SH-SY5Y (cell line): ENCODE measurements around the gene CALHM5.

ENCODE experiments used
- GATA2 ChIP-seq: IDR thresholded peaks from 2 replicates; pipeline ENCODE4 v1.6.1; 2011; ENCODE audit warnings: mild to moderate bottlenecking, low read depth, low read length
- GATA3 ChIP-seq: IDR thresholded peaks from 2 replicates; pipeline ENCODE4 v1.6.1; 2011; ENCODE audit warnings: low read depth, mild to moderate bottlenecking, low read length, moderate library complexity

The CALHM5 gene

DNA sequence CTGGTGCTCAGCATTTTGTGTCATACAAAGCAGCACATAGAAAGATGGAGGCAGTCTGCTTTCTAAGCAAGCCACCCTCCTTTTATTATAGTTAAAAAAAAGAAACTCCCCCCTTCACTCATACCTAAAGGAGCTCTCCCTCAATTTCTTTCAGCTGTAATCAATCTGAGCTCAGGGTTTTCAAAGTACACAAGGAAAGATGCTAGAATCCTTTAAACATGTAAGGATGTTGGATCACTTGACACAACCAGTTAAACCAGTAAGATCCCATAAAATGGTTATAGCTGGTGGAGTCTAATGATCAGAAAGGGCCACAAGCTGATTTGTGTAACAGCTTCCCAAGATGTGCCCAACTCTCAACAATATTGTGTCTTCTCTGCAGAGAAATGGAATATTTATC, 42.0 kb downstream of the CALHM5 start, which contains the start of gene CALHM4:
CALHM4 (plus strand) TSS at position 301 of the 400 bp plus-strand sequence; CDS start at position 344, 43 bp downstream.
- TF ChIP-seq GATA2: no peak
- TF ChIP-seq GATA3: no peak

DNA sequence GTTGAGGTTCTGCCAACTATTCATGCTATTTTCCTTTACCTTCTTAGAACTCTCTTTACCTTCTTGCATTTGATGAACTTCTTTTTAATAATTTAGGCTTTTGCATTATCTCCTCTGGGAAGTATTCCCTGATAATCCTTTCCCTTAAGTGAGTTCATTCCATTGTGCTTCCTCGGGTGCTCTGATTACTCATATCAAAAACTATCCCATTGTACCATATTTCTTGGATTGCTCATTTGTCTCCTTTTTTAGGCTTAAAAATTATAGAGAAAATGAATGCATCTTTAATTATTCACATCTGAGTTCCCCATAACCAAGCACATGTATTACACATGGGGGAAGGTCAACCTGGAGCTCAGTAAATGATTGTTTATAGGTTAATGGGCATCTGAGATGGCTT, 44.6 kb downstream of the CALHM5 start:
- TF ChIP-seq GATA2: no peak
- TF ChIP-seq GATA3: no peak

- TF ChIP-seq GATA2 (no peak), GATA3 (no peak)
These were observed 45.5 kb downstream of the CALHM5 start for GRCh38 chr6:116556814-116557415.

DNA sequence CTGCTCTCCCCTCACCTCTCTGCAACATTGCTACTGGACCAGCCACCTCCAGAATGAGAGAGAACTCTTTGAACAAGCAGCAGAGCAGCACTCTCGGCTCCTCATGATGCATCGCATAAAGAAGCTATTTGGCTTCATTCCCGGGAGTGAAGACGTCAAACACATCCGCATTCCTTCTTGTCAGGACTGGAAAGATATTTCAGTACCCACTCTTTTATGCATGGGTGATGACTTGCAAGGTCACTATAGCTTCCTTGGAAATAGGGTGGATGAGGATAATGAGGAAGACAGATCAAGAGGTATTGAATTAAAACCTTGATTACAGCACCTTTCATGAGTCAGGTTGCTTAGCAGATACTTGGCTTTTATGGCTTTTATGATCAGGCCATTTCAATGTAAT, 46.5 kb downstream of the CALHM5 start:
- TF ChIP-seq GATA2 (no peak), GATA3 (no peak)

- TF ChIP-seq GATA2: no peak
- TF ChIP-seq GATA3: no peak
These were observed 48.7 kb downstream of the CALHM5 start for GRCh38 chr6:116560130-116560529.

DNA sequence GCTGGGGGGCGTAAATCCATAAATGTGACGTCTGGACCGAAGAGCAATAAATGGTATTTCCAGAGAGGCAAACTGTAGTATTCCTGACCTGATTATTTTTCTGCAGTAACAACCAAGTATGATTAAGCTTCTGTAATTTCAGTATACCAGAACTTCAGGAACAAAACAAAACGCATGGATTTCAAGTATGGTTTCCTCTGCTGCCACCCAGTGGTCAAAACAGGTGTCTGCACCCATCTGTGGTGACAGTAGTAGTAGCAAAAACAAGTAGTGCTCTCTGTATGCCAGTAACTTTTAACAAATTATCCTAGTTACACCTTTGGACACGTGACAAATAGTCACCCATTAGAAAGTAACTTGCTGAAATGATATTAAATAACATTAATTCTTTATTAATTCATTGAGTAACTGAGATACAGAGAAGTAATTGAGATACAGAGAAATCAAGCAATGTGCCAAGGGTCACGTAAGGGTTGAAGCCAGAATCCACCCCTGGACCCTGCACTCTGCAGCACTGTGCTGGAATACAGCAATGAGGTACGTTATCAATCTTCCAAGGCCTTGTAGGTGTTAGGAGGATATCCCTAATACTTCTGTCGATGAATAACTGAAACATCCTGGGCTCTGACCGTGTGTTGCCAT, 50.1 kb downstream of the CALHM5 start:
- TF ChIP-seq GATA3 (no peak), GATA2 (no peak)

DNA sequence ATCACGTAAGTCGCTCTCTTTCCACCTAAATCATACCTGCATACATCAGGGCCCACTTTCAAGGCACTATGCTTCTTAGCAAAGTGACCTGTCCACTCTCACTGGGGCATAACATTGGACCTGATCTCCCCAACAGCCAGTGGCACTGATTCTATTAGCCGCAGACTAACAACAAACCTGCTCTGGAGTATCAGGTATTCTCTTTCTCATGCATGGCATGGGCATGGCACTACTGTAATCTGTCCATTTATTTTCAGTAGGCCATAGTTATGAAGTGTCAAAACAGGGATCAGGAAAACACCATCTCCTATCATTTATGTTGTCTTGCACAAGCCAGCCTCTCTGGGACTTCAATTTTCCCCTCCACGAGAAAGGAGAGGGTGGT, 50.6 kb downstream of the CALHM5 start:
- no peak for TF ChIP-seq GATA3
- TF ChIP-seq GATA2: no peak

- TF ChIP-seq GATA2 (no peak), GATA3 (no peak)
These were observed 51.2 kb downstream of the CALHM5 start for GRCh38 chr6:116562614-116563013.

DNA sequence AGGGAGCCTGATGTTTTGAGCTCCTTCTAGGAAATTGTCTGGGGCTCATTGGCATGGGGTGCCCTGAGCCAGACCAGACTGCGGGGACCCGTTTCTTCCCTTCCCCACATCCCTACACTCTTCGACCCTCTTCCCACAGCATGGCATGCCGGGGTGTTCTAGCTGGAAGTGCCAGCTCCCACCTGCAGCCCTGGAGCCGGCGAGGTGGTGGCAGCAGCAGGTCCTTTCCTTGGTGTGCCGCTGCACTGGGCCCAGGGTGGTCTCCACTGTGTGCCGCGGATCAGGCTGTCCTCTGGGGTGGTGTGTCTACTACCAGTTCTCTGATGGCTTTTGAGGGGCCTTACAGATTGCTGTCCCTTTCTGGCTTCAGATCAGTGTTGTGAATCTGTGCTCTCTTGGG, 52.4 kb downstream of the CALHM5 start:
- TF ChIP-seq GATA3 (no peak), GATA2 (no peak)

DNA sequence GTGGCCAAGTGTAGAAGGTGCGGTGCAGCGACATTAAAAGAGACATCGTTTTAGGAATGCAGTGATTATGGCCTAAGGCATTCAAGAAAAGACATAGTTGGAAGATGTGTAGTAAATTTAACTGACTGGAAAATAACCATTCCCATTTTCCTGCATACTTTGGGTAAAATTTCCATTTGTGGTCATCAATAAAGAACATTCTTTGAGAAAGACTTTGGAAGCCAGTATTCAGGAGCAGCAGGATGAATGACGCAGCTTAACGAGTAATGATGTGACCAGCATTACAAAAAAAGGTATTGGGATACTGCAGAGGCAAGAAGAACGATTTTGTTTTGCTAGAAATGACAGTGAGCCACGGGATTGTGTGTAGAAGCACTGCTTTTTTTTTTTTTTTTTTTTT, 52.9 kb downstream of the CALHM5 start:
- TF ChIP-seq GATA2 (no peak), GATA3 (no peak)

- TF ChIP-seq GATA2: no peak
- TF ChIP-seq GATA3: no peak
These were observed 53.8 kb downstream of the CALHM5 start for GRCh38 chr6:116564921-116565872.

DNA sequence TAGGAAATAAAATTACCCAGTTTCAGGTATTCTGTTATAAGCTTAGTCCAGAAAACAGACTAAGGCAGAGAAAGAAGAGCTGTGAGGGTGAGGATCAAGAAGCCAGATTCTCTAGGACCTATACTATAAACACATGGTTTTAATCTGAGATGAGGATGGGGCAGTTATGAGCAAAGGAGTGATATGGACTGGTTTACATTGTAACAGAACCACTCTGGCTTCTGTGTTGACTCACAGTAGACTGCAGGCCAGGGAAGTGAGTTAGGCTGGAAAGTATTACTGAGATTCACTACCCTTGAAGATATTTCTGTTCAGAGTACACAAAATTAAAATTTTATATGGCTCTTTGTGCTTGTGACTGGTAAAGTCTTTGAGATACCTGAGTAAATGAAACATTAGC, 56.7 kb downstream of the CALHM5 start:
- no peak for TF ChIP-seq GATA3
- TF ChIP-seq GATA2: no peak

DNA sequence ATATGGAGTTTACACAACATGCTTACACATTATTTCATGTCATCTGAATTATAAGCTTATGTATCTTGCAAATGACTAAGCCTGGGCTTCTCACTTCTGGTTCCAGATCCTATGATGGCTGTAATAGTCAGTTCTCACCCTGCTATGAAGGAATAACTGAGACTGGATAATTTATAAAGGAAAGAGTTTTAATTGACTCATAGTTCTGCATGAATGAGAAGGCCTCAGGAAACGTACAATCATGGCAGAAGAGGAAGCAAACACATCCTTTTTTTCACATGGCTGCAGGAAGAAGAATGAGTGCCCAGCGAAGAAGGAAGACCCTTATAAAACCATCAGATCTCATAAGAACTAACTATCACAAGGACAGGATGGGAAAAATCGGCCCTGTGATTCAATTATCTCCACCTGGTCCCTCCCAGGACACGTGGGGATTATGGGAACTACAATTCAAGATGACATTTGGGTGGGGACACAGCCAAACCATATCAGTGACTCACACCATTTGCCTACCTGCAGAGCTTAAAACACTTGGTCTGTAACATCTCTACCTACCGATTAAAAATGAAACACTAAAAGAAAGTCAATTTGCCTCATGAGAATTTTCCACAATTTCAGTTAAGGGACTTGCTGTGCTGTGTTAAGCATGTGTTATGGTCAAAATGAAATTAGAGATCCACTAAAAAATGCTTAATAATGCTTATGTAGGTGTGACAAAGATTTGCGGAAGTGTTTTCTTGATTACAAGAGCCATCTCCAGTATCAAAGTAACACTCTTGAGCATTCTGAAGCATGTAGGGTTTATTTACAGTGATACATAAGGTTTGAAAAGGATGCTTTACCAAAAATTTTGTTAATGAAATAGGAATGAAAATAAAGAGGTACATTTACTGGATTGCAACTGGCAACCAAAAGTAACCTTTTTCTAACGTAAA, 57.6 kb downstream of the CALHM5 start:
- TF ChIP-seq GATA3 (no peak), GATA2 (no peak)
